C1 segment of cervical spinal cord (tissue), 14 donors: Measurements from ENCODE around the gene USP8.

Experiments used
- DNase-seq, 14 donors: peaks; one replicate each; lab custom pipeline; 2025; lab: John Stamatoyannopoulos, UW

USP8 gene

DNA sequence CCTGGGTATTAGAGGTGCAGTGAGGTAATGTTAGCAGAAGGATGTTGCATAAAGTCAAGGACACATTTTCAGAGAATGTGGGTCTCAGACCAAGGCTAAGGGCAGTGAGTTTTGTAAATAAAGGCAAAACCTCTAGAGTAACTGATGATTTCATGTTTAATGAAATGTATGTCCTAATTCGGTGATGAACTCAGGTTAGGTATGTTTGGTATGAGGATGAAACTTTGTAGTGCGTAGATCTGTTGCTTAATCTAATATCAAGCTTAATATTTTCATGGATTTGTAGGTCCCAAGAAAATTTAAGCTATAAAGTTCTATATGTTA is 118.6 kb downstream of the USP8 start:
- no peak for DNase-seq

DNA sequence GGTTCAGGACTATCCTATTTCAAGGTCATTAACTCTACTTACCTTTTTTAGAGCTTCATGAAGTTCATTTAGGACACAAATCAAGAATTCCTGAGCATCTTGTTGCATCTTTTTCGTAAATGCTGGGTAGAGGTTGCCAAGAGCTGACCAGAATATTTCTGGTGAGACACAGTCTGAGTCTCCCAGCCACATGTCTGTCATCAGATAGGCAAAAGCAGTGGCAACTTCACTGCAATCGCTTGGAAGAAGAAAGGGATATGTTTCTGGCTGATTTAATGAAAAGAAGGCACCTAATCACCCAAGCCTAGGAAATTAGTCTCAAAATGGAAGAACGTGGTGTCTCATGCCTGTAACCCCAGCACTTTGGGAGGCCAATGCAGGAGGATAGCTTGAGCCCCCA is 119.4 kb downstream of the USP8 start:
- DNase-seq = no peak

DNA sequence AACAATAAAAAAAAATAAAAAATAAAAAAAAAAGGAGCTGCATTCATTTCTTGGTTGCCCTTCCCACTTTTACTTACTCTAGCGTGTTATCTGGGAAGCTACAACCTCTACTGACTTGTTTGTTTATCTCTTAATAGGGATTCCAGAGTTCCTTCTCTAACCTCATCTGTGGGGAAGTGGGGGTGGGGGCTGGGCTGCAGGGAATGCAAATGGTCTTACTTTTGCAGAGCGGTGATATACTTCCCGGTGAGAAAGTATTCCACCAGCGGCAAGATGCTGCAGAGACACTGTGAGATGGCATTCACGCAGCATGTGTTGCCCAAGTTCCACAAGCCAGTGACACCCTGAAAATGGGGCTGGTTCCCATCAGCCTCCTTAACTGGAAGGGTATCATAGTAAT is 120.2 kb downstream of the USP8 start:
- no peak for DNase-seq

DNA sequence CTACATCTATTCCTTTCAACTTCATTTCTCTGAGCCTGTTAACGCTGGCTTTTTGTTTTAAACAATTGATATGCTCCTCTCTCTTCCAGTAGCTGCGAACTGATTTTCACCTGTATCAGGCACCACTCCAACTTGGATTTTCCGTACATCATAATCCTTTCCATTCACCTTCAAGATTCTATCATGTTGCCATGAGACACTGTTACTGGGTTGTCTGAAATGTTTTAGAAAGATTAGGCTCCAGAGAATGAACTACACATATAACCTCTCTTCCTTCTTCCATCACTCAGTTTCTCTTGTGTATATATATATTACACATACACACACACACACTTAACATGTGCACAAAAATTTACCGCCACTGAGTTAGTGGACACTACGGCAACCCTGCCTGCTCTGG is 122.4 kb downstream of the USP8 start, which contains the start of gene USP50:
USP50 (minus strand) TSS at position 101 of the 400 bp plus-strand sequence. CDS start 141 bp downstream, outside the sequence.
- DNase-seq = no peak

GRCh38 chr15:50549326-50549725 is 125.1 kb downstream of the USP8 start:
- DNase-seq = no peak

- DNase-seq = no peak
These were observed 128.0 kb downstream of the USP8 start for GRCh38 chr15:50552238-50552637.

DNA sequence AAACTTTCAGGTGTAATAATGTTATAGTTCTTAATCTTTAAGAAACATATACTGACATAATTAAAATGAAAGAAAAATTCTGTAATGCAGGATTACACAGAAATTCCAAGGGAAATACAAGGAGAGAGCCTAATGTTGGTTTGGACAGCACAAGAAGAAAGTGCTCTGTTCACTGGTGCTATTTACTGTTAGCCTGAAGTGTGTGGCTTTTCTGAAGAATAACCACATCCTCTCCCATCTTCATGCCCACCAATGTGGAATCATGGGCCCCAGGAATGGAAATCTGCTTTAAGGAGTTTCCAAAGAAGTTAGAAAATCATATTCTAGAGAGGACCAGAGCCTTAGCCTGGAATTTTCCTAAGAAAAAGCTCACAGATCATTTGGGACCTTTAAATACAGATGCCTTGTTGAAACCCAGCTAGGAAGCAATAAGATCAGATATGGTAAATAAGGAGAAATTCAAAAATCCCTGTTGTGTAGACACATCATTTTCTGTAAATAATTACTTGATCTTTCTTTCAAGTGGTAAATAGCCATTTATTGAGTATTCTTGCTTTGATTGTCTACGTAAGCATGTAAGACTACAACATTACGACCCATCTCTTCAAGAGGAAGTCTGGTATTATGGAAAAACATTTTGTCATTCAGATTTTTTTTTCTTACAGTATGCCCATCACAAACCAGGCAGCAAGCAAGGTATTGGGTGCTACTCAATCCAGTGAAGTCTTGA is 132.6 kb downstream of the USP8 start:
- DNase-seq = no peak

GRCh38 chr15:50558012-50558411 is 133.8 kb downstream of the USP8 start:
- DNase-seq = no peak

DNA sequence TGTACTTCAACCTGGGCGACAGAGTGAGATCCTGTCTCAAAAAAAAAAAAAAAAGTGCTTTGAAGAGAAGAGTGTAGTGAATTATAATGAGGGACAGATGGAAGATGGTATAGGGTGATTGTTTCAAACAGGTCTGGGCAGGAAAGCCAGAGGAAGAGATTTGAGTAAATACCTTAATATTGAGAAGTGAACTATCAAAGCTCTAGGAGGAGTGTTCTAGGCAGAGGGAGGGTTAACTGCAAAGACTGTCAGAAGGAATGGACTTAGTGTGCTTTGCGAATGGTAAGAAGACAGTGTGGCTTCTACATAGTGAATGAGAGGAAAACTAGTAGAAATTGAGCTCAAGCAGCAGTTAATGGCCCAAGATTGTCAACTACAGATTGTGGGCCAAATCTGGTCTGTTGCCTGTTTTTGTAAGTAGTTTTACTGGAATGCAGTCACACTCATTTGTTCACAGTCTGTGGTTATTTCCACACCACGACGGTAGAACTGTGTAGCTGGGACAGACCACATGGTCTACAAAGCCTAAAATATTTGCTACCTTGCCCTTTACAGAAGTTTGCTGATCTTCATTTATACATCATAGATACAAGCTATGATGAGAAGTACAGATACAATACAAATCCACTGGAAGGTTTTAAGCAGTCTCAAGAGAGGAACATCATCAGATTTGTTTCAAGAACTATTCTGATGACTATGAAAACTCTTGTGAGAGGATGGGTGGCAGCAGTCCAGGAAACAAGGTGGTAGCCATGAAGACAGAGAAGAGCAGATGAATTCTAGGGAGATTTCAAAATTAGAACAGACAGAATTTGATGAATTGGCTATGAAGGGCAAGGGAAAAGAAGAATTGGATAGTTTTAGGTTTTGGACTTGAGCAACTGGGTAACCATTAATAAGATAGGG is 138.8 kb downstream of the USP8 start:
- no peak for DNase-seq

- DNase-seq = no peak
These were observed 139.6 kb downstream of the USP8 start for GRCh38 chr15:50563756-50564155.
